HPDE6-E6E7 (cell line): ENCODE measurements around the gene PCDHGA5.
"Not testable (repeated sequence)": the region's sequence is repeated elsewhere in the genome, so short reads cannot be mapped to it uniquely, and the experiment has no call there.

Experiments
- DNase-seq: peaks from one replicate; pipeline ENCODE4 v3.0.0; 2011; ENCODE audit warnings: missing footprints; ENCODE audit errors: extremely low spot score

The PCDHGA5 gene

DNA sequence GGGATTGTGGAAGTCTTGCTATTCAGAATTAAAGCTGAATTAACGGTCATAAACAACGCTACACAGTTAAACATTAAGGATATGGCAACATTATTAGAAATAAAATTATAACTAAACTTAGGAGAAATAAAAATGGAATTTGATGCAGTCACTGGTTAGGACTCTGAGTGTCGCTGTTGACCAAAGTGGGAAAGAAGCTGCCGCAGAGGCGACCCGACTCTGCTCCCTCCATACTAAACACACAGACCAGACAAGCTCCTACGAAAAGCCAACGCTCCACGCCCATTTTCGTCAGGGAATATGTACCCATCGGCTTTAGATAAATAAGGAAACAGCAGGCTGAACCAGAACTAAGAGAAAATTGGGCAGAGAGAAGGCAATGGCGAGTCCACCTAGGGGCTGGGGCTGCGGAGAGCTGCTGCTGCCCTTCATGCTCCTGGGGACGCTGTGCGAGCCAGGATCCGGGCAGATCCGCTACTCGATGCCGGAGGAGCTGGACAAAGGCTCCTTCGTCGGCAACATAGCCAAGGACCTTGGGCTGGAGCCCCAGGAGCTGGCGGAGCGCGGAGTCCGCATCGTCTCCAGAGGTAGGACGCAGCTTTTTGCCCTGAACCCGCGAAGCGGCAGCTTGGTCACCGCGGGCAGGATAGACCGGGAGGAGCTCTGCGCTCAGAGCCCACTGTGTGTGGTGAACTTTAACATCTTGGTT, at the start of gene PCDHGA5:
Gene PCDHGA5, plus strand, starts transcription at position 211 of the 709 bp plus-strand sequence. Its CDS starts 169 bp downstream, at position 380.
- DNase-seq: no peak

DNA sequence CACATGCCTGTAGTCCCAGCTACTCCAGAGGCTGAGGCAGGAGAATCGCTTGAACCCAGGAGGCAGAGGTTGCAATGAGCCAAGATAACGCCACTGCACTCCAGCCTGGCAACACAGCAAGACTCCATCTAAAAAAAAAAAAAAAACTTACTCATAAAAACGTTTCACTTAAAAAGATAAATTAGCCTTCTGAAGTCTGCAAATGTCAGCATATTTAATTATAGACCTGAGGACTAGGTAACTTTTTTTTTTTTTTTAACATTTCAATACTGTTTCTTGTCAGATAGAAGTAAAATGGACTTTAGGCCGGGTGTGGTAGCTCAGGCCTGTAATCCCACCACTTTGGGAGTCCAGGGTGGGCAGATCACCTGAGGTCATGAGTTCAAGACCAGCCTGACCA, 47.0 kb upstream of the PCDHGA5 start:
- DNase-seq: not testable (repeated sequence)

DNA sequence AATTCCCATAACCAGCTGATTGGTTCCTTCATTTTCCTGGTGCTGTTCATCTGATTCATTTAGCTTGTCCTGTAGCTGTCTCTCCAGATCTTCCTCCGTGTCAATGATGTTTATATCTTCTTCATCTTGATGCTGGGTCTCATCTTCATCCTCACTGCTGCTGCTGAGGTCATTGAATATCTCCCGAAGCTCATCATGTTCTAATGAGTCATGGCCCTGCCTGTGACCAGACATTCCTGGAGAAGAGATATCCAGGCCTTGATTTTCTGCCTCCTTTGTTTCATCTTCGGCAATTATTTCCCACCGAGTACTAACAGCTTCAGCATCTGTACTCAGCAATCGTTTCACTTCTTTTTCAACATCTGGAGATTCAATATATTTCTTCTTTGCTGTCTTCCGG, 44.8 kb upstream of the PCDHGA5 start:
- no peak for DNase-seq

GRCh38 chr5:141319699-141320098, 44.3 kb upstream of the PCDHGA5 start:
- no peak for DNase-seq

GRCh38 chr5:141320225-141321169, 43.5 kb upstream of the PCDHGA5 start, which contains the start of gene TAF7:
TAF7 (minus strand) TSS chr5:141320784; CDS start chr5:141320044, 740 bp downstream.
- peak; percentile 72 for DNase-seq

GRCh38 chr5:141322261-141322660, 41.7 kb upstream of the PCDHGA5 start:
- DNase-seq: no peak

GRCh38 chr5:141326088-141326854, 37.7 kb upstream of the PCDHGA5 start:
- DNase-seq: no peak

- DNase-seq: no peak
Observed at GRCh38 chr5:141328231-141328630, 35.7 kb upstream of the PCDHGA5 start.

- DNase-seq: no peak
Observed at GRCh38 chr5:141330299-141331080, 33.5 kb upstream of the PCDHGA5 start, which contains the start of gene PCDHGA1. PCDHGA1 (plus strand) TSS chr5:141330514.

- not testable (repeated sequence) for DNase-seq
Observed at GRCh38 chr5:141332571-141332970, 31.4 kb upstream of the PCDHGA5 start.

DNA sequence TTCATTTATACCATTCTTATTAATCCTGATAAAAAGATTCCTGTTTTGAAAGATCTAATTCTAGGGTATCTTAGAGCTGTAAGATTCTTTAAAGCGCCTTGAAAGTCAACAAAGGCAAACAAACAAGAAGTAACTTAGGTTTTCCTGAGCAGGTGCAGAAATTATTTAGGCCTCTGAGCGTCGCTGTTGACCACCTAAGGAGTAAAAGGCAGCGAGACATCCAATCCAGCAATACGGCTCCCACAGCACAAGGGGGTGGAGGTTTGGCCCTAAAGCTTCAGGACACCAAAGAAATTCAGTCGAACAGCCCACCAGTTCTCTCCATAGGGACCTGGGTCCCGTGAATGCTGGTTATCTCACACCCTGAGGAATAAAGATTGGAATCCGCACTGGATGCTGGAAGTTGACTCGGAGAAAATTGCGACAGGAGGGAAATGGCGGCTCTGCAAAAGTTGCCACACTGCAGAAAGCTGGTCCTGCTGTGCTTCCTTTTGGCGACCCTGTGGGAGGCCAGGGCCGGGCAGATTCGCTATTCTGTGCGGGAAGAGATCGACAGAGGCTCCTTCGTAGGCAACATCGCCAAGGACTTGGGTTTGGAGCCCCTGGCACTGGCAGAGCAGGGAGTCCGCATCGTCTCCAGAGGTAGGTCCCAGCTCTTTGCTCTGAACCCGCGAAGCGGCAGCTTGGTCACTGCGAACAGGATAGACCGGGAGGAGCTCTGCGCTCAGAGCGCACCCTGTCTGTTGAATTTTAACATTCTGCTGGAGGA, 25.2 kb upstream of the PCDHGA5 start, which contains the start of gene PCDHGA2:
Gene PCDHGA2, plus strand, starts transcription at position 223 of the 769 bp plus-strand sequence.
- DNase-seq: no peak

DNA sequence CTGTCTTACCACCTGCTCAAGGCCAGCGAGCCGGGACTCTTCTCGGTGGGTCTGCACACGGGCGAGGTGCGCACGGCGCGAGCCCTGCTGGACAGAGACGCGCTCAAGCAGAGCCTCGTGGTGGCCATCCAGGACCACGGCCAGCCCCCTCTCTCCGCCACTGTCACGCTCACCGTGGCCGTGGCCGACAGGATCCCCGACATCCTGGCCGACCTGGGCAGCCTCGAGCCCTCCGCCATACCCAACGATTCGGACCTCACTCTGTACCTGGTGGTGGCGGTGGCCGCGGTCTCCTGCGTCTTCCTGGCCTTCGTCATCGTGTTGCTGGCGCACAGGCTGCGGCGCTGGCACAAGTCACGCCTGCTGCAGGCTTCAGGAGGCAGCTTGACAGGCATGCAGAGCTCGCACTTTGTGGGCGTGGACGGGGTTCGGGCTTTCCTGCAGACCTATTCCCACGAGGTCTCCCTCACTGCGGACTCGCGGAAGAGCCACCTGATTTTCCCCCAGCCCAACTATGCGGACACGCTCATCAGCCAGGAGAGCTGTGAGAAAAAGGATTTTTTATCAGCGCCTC, 23.1 kb upstream of the PCDHGA5 start:
- not testable (repeated sequence) for DNase-seq

DNA sequence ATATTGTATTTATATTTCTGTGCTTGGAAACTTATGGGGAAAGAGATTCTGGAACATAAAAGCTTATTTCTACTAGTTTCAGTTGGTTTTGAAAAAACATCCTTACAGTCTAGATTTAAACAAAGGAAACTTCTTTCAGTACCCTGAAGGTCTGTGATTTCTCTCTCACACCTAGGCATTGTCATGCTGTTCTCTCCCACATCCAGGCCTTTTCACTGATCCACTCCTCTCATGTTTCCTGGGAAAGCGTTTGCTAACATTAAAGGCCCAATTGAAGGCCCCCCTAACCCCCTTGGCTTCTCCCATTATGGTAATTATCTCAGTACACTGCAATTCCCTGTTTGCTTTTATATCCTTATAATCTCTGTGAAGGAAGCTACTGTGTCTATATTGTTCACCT, 21.2 kb upstream of the PCDHGA5 start:
- no peak for DNase-seq

DNA sequence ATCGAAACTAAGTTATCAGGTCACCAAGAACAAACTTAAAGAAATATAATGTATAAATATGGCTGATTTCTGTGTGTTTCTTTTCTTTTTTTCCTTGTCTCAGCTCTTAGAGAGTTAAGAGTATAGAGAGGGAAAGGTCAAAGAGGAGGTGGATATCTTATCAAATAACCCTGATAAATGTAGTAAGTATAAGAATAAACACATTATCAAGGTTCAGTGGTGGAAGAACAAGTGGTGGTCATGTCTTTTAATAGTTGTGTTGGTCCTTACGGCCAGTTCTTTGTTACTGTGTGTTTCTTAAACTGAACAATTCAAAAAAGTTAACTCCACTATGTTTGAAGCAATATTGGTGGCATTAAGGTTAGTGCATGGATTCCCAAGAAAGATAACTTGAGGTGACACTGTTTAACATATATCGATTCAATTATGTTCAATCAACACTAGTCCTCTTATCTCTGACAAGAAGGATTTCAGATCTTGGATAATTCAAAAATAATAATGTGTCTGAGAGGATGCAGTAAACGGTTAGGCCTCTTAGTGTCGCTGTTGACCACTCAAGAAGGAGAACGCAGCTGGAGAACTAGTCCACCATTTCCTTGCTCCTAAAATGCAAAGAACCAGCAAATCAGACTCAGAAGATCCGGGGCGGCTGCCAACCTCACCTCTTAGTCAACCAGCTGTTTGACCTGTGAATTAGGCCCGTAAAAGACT, 20.6 kb upstream of the PCDHGA5 start, which contains the start of gene PCDHGA3:
Gene PCDHGA3, plus strand, starts transcription at position 588 of the 711 bp plus-strand sequence. CDS start 205 bp downstream, outside the sequence.
- no peak for DNase-seq

- no peak for DNase-seq
Observed at GRCh38 chr5:141343953-141344463, 20.0 kb upstream of the PCDHGA5 start.

- DNase-seq: no peak
Observed at GRCh38 chr5:141345327-141345726, 18.6 kb upstream of the PCDHGA5 start.

DNA sequence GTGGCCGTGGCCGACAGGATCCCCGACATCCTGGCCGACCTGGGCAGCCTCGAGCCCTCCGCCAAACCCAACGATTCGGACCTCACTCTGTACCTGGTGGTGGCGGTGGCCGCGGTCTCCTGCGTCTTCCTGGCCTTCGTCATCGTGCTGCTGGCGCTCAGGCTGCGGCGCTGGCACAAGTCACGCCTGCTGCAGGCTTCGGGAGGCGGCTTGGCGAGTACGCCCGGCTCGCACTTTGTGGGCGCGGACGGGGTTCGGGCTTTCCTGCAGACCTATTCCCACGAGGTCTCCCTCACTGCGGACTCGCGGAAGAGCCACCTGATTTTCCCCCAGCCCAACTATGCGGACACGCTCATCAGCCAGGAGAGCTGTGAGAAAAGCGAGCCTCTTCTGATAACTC, 17.9 kb upstream of the PCDHGA5 start:
- DNase-seq: not testable (repeated sequence)

DNA sequence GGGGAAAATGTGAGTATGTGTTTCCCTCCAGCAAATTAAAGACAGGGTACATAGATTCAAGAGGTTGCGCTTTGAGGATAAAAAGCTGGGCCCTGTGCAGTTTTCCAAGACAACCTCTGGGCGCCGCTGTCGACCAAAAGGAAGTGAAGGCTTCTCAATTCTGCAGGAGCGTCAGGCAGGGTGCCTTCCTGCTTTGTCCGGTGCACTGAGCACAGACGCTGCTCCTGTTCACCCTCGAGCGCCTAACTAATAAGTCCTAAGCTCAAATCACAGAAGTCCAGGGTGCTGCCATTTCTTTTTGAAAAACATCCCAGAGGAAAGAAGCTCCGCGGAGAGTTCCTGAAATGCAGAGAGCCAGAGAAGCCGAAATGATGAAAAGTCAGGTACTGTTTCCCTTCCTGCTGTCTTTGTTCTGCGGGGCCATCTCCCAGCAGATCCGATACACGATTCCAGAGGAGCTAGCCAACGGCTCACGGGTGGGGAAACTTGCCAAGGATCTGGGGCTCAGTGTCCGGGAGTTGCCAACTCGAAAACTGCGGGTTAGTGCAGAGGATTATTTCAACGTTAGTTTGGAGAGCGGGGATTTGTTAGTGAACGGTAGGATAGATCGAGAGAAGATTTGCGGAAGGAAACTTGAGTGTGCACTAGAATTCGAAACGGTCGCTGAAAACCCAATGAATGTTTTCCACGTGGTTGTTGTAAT, 13.9 kb upstream of the PCDHGA5 start, which contains the start of gene PCDHGB1:
Gene PCDHGB1, plus strand, starts transcription at position 183 of the 703 bp plus-strand sequence. Its CDS starts 162 bp downstream, at position 345.
- no peak for DNase-seq
